Glutamatergic neuron (in vitro differentiated cells): ENCODE results near the gene CDH23. TPM values are rescaled to one million over a fixed set of nuclear protein-coding genes. Genes with fewer than 3 reads are reported as not detected.

Experiments
- DNase-seq: peaks from one replicate; pipeline ENCODE4 v3.0.0; 2022
- H3K27ac Mint-ChIP-seq: one replicate; pipeline ENCODE4 v1.8.0; 2020; ENCODE audit warnings: mild to moderate bottlenecking, mixed read lengths, inconsistent platforms; ENCODE audit not compliant: unreplicated experiment
- H3K27me3 Mint-ChIP-seq: one replicate; pipeline ENCODE4 v1.8.0; 2020; ENCODE audit warnings: mild to moderate bottlenecking, moderate library complexity, mixed read lengths, inconsistent platforms; ENCODE audit not compliant: unreplicated experiment
- H3K36me3 Mint-ChIP-seq: one replicate; pipeline ENCODE4 v1.8.0; 2020; ENCODE audit warnings: mild to moderate bottlenecking, mixed read lengths, inconsistent platforms; ENCODE audit not compliant: unreplicated experiment
- H3K4me1 Mint-ChIP-seq: one replicate; pipeline ENCODE4 v1.8.0; 2020; ENCODE audit warnings: mild to moderate bottlenecking, low read depth, mixed read lengths, inconsistent platforms; ENCODE audit not compliant: unreplicated experiment
- H3K4me3 Mint-ChIP-seq: one replicate; pipeline ENCODE4 v1.8.0; 2020; ENCODE audit warnings: mild to moderate bottlenecking, mixed read lengths, inconsistent platforms; ENCODE audit not compliant: unreplicated experiment
- H3K9me3 Mint-ChIP-seq: one replicate; pipeline ENCODE4 v1.8.0; 2020; ENCODE audit warnings: mild to moderate bottlenecking, moderate library complexity, mixed read lengths, inconsistent platforms; ENCODE audit not compliant: unreplicated experiment
- CTCF ChIP-seq: fragments of 200-600 bp; sonication (generic); IDR thresholded peaks from one replicate; pipeline ENCODE4 v1.5.0; 2021; ENCODE audit not compliant: partially characterized antibody, unreplicated experiment
- total RNA-seq: library from RNA; stranded (reverse); fragmentation: NEBNext Ultra II Directional; extraction: Animal tissue kit (Norgen Biotek cat#: 25700); gene quantifications from one replicate; pipeline ENCODE4 v1.2.1, GENCODE V29; 2021; ENCODE audit not compliant: unreplicated experiment

CDH23 gene
- total RNA-seq, 1 donor from 2014 or later, result 2.0 TPM

DNA sequence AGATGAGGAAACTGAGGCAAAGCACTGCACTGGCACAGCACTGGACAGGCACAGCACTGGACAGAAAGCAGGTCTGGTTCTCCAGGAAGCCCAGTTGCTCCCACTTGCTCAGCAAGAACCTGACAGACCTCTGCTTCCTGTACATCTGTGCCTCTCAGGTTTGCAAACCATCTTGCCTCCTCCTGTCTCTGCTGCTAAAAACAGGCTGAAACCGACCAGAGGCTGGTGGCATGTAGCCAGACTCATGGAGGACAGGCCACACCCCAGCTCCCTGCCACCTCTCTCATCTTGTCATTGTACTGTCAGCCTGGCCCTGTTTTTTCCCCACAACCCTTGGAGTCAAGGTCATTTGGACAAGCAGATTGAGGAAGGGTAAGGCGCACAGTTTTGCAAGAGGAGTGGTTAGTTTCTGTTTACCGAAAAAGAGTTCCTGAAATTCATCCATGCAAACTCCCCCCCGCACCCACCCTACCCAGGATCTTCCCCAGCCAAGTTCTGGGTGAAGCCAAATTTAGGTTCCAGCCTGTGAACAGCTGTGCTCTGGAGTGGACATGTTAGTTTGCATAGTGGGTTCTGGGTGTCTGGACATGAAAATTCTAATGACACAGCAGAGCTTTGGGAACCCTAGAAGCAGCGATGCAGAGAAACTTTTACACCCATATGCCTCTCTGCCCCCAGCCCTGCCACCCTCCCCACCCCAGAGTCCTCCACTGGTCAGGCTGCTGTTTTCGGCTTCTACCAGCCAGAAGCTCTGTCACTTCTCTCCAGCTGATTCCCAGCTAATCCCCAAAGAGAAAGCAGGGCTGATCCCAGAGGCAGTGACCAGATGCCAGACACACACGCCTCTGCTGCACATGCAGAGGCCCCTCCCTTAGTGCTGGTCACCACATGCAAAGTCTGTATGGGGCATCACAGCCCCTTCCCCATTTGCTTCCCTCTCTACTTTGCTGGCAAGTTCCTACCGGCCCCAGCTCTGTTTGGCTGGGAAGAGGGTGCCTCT, 331.3 kb downstream of the CDH23 start:
- Mint-ChIP-seq H3K4me3 (no peak overlapping the region), H3K36me3 (no peaks in the 10 kb centered on the region), H3K27ac (peak overlapping the region; percentile 78), H3K9me3 (peaks cover 2% of the 10 kb centered on the region), H3K27me3 (peaks cover 11% of the 10 kb centered on the region), H3K4me1 (peaks cover 21% of the 10 kb centered on the region)
- no peak for TF ChIP-seq CTCF
- DNase-seq, result no peak

- Mint-ChIP-seq H3K4me3 (peak overlapping the region; percentile 49), H3K27ac (peak overlapping the region; percentile 33), H3K9me3 (peaks cover 2% of the 10 kb centered on the region), H3K4me1 (peaks cover 21% of the 10 kb centered on the region), H3K36me3 (no peaks in the 10 kb centered on the region), H3K27me3 (peaks cover 10% of the 10 kb centered on the region)
- DNase-seq, result no peak
- TF ChIP-seq CTCF, result no peak
Observed at GRCh38 chr10:71729161-71729636, 332.5 kb downstream of the CDH23 start.

DNA sequence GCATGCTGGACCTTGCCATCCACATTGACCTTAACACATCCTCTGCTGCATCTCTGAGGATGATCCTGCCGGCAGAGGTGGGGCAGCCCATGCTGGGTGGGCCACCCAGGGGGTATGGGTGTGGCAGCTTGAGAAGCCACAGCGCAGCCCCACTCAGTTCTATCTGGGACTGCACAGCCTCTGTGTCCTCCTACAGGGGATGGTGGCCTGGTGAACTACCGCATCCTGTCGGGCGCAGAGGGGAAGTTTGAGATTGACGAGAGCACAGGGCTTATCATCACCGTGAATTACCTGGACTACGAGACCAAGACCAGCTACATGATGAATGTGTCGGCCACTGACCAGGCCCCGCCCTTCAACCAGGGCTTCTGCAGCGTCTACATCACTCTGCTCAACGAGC, 335.1 kb downstream of the CDH23 start:
- Mint-ChIP-seq H3K9me3 (peaks cover 3% of the 10 kb centered on the region), H3K27me3 (peaks cover 10% of the 10 kb centered on the region), H3K4me3 (no peak overlapping the region), H3K36me3 (no peaks in the 10 kb centered on the region), H3K4me1 (peaks cover 15% of the 10 kb centered on the region), H3K27ac (no peak overlapping the region)
- DNase-seq, result no peak
- no peak for TF ChIP-seq CTCF

DNA sequence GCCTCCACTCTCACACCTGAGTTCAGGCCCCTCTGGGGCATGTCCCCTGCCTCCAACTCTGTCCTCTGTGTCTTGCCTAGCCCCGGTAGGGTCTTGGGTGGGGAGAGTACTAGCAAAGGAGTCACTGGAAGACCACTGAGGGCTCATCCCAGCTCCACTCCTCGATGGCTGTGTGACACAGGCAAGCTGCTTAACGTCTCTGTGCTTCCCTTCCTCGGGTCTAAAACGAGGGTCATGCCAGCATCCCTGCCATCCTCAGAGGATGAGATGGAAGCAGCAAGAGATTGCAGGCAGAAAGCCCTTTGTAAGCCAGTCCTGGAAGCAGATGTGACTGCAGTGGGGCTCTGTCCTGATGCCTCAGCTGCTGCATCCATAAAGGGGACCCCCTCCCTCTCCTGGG, 338.1 kb downstream of the CDH23 start:
- no peak for DNase-seq
- peaks cover 4% of the 10 kb centered on the region for H3K9me3 Mint-ChIP-seq
- TF ChIP-seq CTCF, result no peak
- H3K4me1 Mint-ChIP-seq, result peaks cover 6% of the 10 kb centered on the region
- H3K36me3 Mint-ChIP-seq, result no peaks in the 10 kb centered on the region
- H3K4me3 Mint-ChIP-seq, result no peak overlapping the region
- peaks cover 10% of the 10 kb centered on the region for H3K27me3 Mint-ChIP-seq
- no peak overlapping the region for H3K27ac Mint-ChIP-seq
